GM21423 (cell line): ENCODE measurements around the gene CDH1.
A peak's percentile ranks its signal among the peaks of the same experiment; 100 is the strongest.

Experiments used
- ATAC-seq: cut with Tn5 transposase; IDR thresholded peaks from one replicate; pipeline ENCODE4 v1.9.1; 2021; ENCODE audit warnings: mild to moderate bottlenecking, moderate library complexity; ENCODE audit not compliant: unreplicated experiment

Gene CDH1

DNA sequence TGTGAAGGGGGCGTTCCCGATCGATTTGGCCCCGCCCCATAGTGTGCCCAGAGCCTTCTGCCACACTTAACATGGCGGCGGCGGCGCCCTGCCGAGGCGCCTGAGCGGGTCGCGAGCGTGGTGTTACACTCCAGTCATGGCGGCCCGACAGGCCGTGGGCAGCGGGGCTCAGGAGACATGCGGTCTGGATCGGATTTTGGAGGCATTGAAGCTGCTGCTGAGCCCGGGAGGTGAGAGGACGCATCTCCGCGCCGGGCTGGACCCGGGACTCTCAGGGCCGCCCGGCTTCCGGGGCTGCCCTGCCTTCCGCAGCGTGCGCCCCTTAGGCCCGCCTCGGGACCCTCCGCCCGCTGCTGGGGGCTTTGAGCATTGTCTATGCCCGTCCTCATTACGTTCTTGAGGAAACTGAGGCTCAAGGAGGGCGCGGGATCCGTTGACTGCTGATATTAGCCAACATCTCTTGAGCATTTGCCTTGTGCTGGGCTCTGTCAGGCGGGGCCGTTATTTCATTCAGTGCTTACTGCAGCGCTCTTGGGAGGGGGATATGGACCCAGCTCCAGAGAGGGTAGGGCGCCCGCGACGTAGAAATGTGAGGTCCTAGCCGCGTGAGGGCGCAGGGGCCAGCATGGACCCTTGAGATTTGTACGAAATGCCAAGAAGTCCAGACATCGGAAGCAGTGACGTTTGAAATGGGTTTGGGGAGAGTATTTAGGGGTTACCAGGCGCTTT lies 106.6 kb downstream of the CDH1 start, which contains the start of gene TANGO6:
TSS of gene TANGO6 (plus strand) at position 50 of the 729 bp plus-strand sequence. CDS start at position 137, 87 bp downstream.
- peak; percentile 86 for ATAC-seq

- ATAC-seq = no peak
Measured at GRCh38 chr16:68844211-68844564, 107.1 kb downstream of the CDH1 start.

DNA sequence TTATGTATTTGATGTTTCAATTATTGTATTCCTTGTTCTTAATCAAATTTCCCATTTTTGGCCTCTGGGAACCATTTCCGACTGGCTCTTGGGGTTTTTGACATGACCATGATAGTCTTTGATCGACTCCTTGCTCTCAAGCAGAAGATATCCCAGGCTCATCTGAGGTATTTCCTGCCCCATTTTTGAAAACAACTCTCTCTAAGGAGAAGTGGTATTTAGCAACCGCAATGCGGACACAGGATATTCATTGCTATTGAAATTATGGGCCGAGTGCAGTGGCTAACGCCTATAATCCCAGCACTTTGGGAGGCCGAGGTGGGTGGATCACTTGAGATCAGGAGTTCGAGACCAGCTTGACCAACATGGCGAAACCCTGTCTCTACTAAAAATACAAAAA lies 111.7 kb downstream of the CDH1 start:
- ATAC-seq = no peak

DNA sequence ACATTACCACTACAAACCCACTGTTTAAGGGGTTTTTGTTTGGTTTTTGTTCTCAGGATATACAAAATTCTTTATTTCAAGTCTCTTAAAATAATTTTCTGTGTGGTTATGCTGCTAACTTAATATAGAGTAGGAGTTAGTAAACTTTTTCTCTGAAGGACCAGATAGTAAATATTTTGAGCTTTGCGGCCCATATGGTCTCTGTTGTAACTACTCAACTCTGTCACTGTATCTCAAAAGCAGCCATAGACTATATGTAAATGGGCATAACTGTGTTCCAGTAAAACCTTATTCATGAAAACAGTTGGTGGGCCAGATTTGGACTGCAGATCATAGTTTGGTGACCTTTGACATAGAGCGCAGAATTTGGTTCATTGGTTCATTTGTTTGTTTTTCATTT lies 113.4 kb downstream of the CDH1 start:
- no peak for ATAC-seq

GRCh38 chr16:68851601-68852000 lies 114.5 kb downstream of the CDH1 start:
- no peak for ATAC-seq

DNA sequence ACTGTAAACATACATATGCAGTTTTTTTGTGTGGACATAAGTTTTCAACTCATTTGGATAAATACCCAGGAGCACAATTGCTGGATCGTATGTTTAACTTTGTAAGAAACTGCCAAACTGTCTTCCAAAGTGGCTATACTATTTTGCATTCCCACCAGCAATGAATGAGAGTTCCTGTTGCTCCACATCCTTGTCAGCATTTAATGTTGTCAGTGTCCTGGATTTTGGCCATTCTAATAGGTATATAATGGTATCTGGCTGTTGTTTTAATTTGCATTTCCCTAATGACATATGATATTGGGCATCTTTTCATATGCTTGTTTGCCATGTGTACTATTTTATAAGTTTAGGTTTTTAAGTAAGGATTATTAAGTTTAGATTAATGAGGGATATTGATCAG lies 120.4 kb downstream of the CDH1 start:
- ATAC-seq = no peak

DNA sequence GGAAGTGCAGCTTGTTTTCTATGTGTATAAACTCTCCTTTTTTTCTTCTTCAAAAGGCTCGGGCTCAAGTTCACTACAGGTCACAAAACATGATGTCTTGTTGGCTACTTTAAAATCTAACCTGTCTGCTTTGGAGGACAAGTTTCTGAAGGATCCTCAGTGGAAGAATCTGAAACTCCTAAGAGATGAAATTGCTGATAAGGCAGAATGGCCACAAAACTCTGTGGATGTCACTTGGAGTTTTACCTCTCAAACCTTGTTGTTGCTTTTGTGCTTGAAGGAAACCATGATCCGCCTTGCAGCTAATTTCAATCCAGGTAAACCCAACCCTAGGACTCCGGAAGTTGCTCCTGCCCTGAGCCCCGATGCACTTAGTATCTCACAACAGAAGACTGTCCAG lies 122.7 kb downstream of the CDH1 start:
- no peak for ATAC-seq

DNA sequence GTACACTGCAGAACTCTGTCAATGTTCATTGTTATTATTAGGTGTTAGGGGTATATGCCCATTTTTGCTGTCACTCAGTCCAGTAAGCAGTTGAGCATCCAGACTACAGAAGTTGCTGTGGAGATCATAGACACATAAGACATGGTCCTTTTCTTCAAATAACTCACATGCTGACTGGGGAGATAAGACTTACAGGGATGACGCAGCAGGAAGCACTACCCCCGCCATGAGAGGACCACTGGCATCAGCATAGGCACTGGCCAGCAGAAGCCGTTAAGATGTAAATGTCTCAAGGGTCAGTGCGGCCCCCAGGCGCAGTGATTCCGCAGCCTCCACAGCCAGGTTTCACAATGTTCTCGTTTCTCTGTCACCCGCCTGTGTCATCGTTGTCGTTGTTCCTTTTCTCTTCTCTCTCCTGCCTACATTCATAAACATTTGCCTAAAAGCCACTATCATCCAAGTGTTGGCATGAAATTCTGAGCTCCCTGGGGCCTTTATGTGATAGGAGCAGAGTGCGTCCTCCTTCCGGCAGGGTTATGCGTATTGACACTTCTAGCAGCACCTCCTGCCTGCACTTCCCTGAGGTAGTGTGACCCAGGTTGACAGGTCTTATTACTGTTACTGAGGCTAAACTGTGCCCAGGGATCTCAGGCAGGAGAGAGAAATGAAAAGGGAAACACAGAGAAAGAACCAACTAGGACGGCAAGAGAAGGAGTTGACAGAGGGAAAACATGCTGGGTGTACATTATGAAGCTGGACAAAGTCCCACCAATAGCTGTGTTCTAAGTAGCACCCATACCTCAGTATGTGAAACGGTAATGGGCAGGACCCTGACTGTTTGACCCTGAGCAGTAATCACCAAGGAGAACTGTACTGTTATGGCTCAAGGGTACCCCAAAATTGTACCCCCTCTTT lies 124.1 kb downstream of the CDH1 start:
- ATAC-seq = no peak

DNA sequence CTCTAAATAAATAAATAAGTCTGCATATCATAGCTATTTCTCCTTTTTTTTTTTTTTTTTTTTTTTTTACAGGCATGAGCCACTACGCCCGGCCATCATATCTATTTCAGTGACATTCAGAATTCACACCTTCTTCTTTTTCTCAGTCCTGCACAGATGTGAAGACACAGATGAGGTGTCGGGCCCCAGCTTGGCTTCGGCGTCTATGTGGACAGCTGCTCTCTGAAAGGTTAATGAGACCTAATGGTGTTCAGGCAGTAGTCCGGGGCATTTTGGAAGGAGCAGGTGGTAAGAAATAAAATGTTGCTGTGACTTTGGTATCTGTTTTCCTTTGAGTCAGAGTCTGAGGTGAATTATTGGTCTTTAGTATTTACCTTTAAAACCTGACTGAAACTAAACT lies 129.8 kb downstream of the CDH1 start:
- no peak for ATAC-seq

GRCh38 chr16:68869492-68870088 lies 132.5 kb downstream of the CDH1 start:
- no peak for ATAC-seq

GRCh38 chr16:68873635-68874471 lies 136.8 kb downstream of the CDH1 start:
- ATAC-seq = no peak

DNA sequence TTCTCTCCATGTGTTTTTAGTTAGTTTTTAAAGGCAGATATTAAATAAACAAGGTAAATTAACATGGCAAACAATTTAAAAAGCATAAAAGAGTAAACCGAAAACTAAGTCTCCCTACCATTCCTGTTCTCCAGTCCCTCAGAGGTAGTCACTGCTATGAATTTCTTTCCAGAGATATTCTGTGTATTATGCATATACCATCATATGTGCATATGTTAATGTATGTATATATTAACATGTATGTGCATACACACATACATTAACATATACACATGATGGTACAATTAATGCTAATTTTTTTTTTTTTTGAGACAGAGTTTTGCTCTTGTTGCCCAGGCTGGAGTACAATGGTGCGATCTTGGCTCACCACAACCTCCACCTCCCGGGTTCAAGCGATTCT lies 138.8 kb downstream of the CDH1 start:
- no peak for ATAC-seq

- ATAC-seq = no peak
Measured at GRCh38 chr16:68883685-68884084, 146.6 kb downstream of the CDH1 start.

DNA sequence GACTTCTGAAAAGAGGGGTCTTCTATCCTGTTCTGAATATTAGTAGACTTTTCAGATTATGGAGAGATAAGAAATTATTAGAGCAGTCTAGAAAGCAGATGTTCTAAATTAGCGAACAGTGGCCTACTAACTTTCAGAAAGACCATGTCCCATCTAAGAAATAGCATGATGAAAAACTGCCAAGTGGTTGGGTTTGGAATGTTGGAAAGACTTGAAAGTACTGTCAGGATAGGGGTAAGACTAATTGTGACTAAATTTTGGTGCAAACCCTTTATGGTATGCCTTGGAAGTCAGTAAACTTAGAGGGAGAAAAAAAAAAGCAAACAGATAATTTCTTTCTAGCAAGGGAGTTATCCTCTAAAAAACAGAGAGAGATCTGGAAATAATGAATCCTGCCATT lies 147.3 kb downstream of the CDH1 start:
- ATAC-seq = no peak
